Measurements from ENCODE around the gene SPOPL.

Gene SPOPL

GRCh38 chr2:138600732-138601457 is 99.3 kb downstream of the SPOPL start:
- no peak for TF ChIP-seq SIN3A (IDR thresholded peaks at IDR 0.05; ENCODE audit: borderline replicate concordance, insufficient read depth, low read length)
- TF ChIP-seq REST (IDR thresholded peaks at IDR 0.05; ENCODE audit: insufficient read depth in 1 of 2, low read depth in 2 of 2, low read length in 2 of 2), result no peak
- TF ChIP-seq TAF1 (IDR thresholded peaks at IDR 0.05; ENCODE audit: borderline replicate concordance, insufficient read depth, low read length), result no peak
- TF ChIP-seq FOXP2 (optimal IDR thresholded peaks at IDR 0.05; ENCODE audit: borderline replicate concordance, extremely low read depth, extremely low read length, insufficient read depth), result no peak
- TF ChIP-seq POLR2AphosphoS5 (IDR thresholded peaks at IDR 0.05; ENCODE audit: low read depth, low read length), result no peak

GRCh38 chr2:138601458-138602165 is 100.0 kb downstream of the SPOPL start:
- TF ChIP-seq POLR2AphosphoS5 (IDR thresholded peaks at IDR 0.05; ENCODE audit: low read depth, low read length) (no peak), REST (IDR thresholded peaks at IDR 0.05; ENCODE audit: insufficient read depth in 1 of 2, low read depth in 2 of 2, low read length in 2 of 2) (no peak), TAF1 (IDR thresholded peaks at IDR 0.05; ENCODE audit: borderline replicate concordance, insufficient read depth, low read length) (no peak)

GRCh38 chr2:138602166-138602460 is 100.5 kb downstream of the SPOPL start:
- TF ChIP-seq SIN3A (IDR thresholded peaks at IDR 0.05; ENCODE audit: borderline replicate concordance, insufficient read depth, low read length) (no peak), REST (IDR thresholded peaks at IDR 0.05; ENCODE audit: insufficient read depth in 1 of 2, low read depth in 2 of 2, low read length in 2 of 2) (no peak), TAF1 (IDR thresholded peaks at IDR 0.05; ENCODE audit: borderline replicate concordance, insufficient read depth, low read length) (no peak), POLR2AphosphoS5 (IDR thresholded peaks at IDR 0.05; ENCODE audit: low read depth, low read length) (no peak), FOXP2 (optimal IDR thresholded peaks at IDR 0.05; ENCODE audit: borderline replicate concordance, extremely low read depth, extremely low read length, insufficient read depth) (no peak)

- TF ChIP-seq REST (IDR thresholded peaks at IDR 0.05; ENCODE audit: insufficient read depth in 1 of 2, low read depth in 2 of 2, low read length in 2 of 2) (no peak), TAF1 (IDR thresholded peaks at IDR 0.05; ENCODE audit: borderline replicate concordance, insufficient read depth, low read length) (no peak), POLR2AphosphoS5 (IDR thresholded peaks at IDR 0.05; ENCODE audit: low read depth, low read length) (no peak), SIN3A (IDR thresholded peaks at IDR 0.05; ENCODE audit: borderline replicate concordance, insufficient read depth, low read length) (no peak), FOXP2 (optimal IDR thresholded peaks at IDR 0.05; ENCODE audit: borderline replicate concordance, extremely low read depth, extremely low read length, insufficient read depth) (no peak)
Measured at GRCh38 chr2:138607746-138608145, 106.2 kb downstream of the SPOPL start.
